Frontal cortex (tissue), 4 donors: ENCODE measurements around the gene DDX51. TPM values are rescaled to one million over a fixed set of nuclear protein-coding genes. Genes with fewer than 3 reads are reported as not detected.
"Not testable (repeated sequence)": the region's sequence is repeated elsewhere in the genome, so short reads cannot be mapped to it uniquely, and the experiment has no call there.

Experiments
- DNase-seq, 2 donors: peaks; one replicate each; pipeline ENCODE4 v3.0.0; 2012; ENCODE audit warnings: low spot score in 2 of 2
- FAIRE-seq: peaks from 2 replicates; lab custom pipeline; 2012; peaks lifted over from hg19 to GRCh38; lab: Jason Lieb, UNC
- total RNA-seq: library from RNA; depleted of rRNA; stranded (reverse); fragments of >200 nt; gene quantifications from one replicate; pipeline ENCODE4 v1.2.3, GENCODE V29; 2014
- donor health status: control.
- donor health status: control.
- donor health status: control.

DDX51 gene
- total RNA-seq, 1 donor from 2014 or later, result 11.0 TPM

GRCh38 chr12:132157733-132158409 is 13.8 kb upstream of the DDX51 start:
- DNase-seq (no peak), FAIRE-seq (no peak)

GRCh38 chr12:132156573-132157325 is 12.6 kb upstream of the DDX51 start:
- no peak for DNase-seq
- FAIRE-seq, result no peak

- no peak for FAIRE-seq
- no peak for DNase-seq
These were observed 11.9 kb upstream of the DDX51 start for GRCh38 chr12:132155771-132156572.

GRCh38 chr12:132154941-132155770 is 11.0 kb upstream of the DDX51 start:
- no peak for FAIRE-seq

GRCh38 chr12:132154341-132154761 is 10.2 kb upstream of the DDX51 start:
- DNase-seq (no peak), FAIRE-seq (no peak)

More at GRCh38 chr12:132154941-132155770, 11.0 kb upstream of the DDX51 start:
- no peak for DNase-seq

- DNase-seq (peak; percentile 79 to 89), FAIRE-seq (no peak)
These were observed 9.6 kb upstream of the DDX51 start for GRCh38 chr12:132153501-132154340.

- FAIRE-seq, result no peak
- no peak for DNase-seq
These were observed 8.8 kb upstream of the DDX51 start for GRCh38 chr12:132152953-132153352.

GRCh38 chr12:132152411-132152821 is 8.3 kb upstream of the DDX51 start:
- no peak for FAIRE-seq
- DNase-seq, result no peak

GRCh38 chr12:132151766-132152410 is 7.8 kb upstream of the DDX51 start:
- DNase-seq (no peak), FAIRE-seq (no peak)

GRCh38 chr12:132151145-132151765 is 7.1 kb upstream of the DDX51 start:
- FAIRE-seq, result no peak

GRCh38 chr12:132150780-132151144 is 6.6 kb upstream of the DDX51 start:
- no peak for FAIRE-seq
- no peak for DNase-seq

More at GRCh38 chr12:132151145-132151765, 7.1 kb upstream of the DDX51 start:
- no peak for DNase-seq

- DNase-seq, FAIRE-seq: not testable (repeated sequence)
These were observed 5.4 kb upstream of the DDX51 start for GRCh38 chr12:132149526-132149925.

GRCh38 chr12:132148368-132149045 is 4.4 kb upstream of the DDX51 start:
- FAIRE-seq, result no peak

GRCh38 chr12:132147423-132148367 is 3.6 kb upstream of the DDX51 start:
- DNase-seq, result no peak
- no peak for FAIRE-seq

More at GRCh38 chr12:132148368-132149045, 4.4 kb upstream of the DDX51 start:
- no peak for DNase-seq

- DNase-seq (no peak), FAIRE-seq (no peak)
These were observed 2.8 kb upstream of the DDX51 start for GRCh38 chr12:132146772-132147422.

GRCh38 chr12:132146098-132146497 is 2.0 kb upstream of the DDX51 start:
- DNase-seq (no peak), FAIRE-seq (no peak)
